Neural progenitor cell (in vitro differentiated cells): ENCODE results near the gene SHISAL1. TPM values are rescaled to one million over a fixed set of nuclear protein-coding genes. Genes with fewer than 3 reads are reported as not detected.

Experiments used
- DNase-seq: peaks from one replicate; pipeline ENCODE4 v3.0.0-alpha.2; 2016; ENCODE audit warnings: low spot score
- H2AFZ ChIP-seq: fragments of 200-600 bp; sonication (generic); replicated peaks from 2 replicates; pipeline ENCODE4 v1.6.1; 2016; ENCODE audit warnings: antibody characterized with exemption
- H3F3A ChIP-seq: fragments of 200-600 bp; sonication (generic); 2 replicates; pipeline ENCODE4 v1.6.1; 2016; ENCODE audit warnings: antibody characterized with exemption, low read depth
- H3K27ac ChIP-seq: fragments of 200-600 bp; sonication (generic); 2 replicates; pipeline ENCODE4 v1.5.1; 2016; ENCODE audit warnings: mild to moderate bottlenecking
- H3K27me3 ChIP-seq: fragments of 200-600 bp; sonication (generic); 2 replicates; pipeline ENCODE4 v1.6.1; 2016; ENCODE audit warnings: mild to moderate bottlenecking, moderate library complexity
- H3K36me3 ChIP-seq: fragments of 200-600 bp; sonication (generic); 2 replicates; pipeline ENCODE4 v1.5.1; 2016
- H3K4me1 ChIP-seq: fragments of 200-600 bp; sonication (generic); 2 replicates; pipeline ENCODE4 v1.6.1; 2016; ENCODE audit warnings: mixed run types
- H3K4me2 ChIP-seq: fragments of 200-600 bp; sonication (generic); 2 replicates; pipeline ENCODE4 v1.6.1; 2016
- H3K4me3 ChIP-seq: fragments of 200-600 bp; sonication (generic); 2 replicates; pipeline ENCODE4 v1.5.1; 2016
- H3K79me2 ChIP-seq: fragments of 200-600 bp; sonication (generic); 2 replicates; pipeline ENCODE4 v1.6.1; 2016; ENCODE audit warnings: low read depth
- H3K9ac ChIP-seq: fragments of 200-600 bp; sonication (generic); 2 replicates; pipeline ENCODE4 v1.6.1; 2016
- H3K9me3 ChIP-seq: fragments of 200-600 bp; sonication (generic); 2 replicates; pipeline ENCODE4 v1.5.1; 2016; ENCODE audit warnings: low read depth
- H4K20me1 ChIP-seq: fragments of 200-600 bp; sonication (generic); 2 replicates; pipeline ENCODE4 v1.6.1; 2016; ENCODE audit warnings: low read depth
- H3K27ac Mint-ChIP-seq: 3 replicates; pipeline ENCODE4 v1.8.0; 2021; ENCODE audit warnings: mixed read lengths
- H3K27me3 Mint-ChIP-seq: 2 replicates; pipeline ENCODE4 v1.8.0; 2022; ENCODE audit warnings: low read depth, mild to moderate bottlenecking, inconsistent platforms, moderate library complexity, mixed read lengths; ENCODE audit not compliant: insufficient read depth
- H3K36me3 Mint-ChIP-seq: 3 replicates; pipeline ENCODE4 v1.8.0; 2021; ENCODE audit warnings: mixed read lengths
- H3K4me1 Mint-ChIP-seq: 3 replicates; pipeline ENCODE4 v1.8.0; 2021; ENCODE audit warnings: mixed read lengths
- H3K4me3 Mint-ChIP-seq: 3 replicates; pipeline ENCODE4 v1.8.0; 2021; ENCODE audit warnings: mild to moderate bottlenecking, moderate library complexity, mixed read lengths
- H3K9me3 Mint-ChIP-seq: 3 replicates; pipeline ENCODE4 v1.8.0; 2020; ENCODE audit warnings: mixed read lengths
- EZH2 ChIP-seq: fragments of 200-600 bp; sonication (generic); IDR thresholded peaks from 2 replicates; pipeline ENCODE4 v1.6.1; 2017; ENCODE audit warnings: antibody characterized with exemption, mild to moderate bottlenecking, moderate library complexity
- EZH2phosphoT487 ChIP-seq: fragments of 200-600 bp; sonication (generic); IDR thresholded peaks from 2 replicates; pipeline ENCODE4 v1.6.1; 2017; ENCODE audit warnings: antibody characterized with exemption
- total RNA-seq: library from RNA; depleted of rRNA; stranded (reverse); fragments of >200 nt; gene quantifications from 2 replicates; pipeline ENCODE4 v1.2.3, GENCODE V29; 2015; ENCODE audit warnings: low replicate concordance
- TF ChIP-seq, protein P1 (sequence below): fragments of 200-600 bp; sonication (generic); IDR thresholded peaks from 2 replicates; pipeline ENCODE4 v1.5.1; 2017; ENCODE audit warnings: antibody characterized with exemption, mild to moderate bottlenecking

SHISAL1 gene
- total RNA-seq, 1 donor from 2014 or later: 4.4 TPM

DNA sequence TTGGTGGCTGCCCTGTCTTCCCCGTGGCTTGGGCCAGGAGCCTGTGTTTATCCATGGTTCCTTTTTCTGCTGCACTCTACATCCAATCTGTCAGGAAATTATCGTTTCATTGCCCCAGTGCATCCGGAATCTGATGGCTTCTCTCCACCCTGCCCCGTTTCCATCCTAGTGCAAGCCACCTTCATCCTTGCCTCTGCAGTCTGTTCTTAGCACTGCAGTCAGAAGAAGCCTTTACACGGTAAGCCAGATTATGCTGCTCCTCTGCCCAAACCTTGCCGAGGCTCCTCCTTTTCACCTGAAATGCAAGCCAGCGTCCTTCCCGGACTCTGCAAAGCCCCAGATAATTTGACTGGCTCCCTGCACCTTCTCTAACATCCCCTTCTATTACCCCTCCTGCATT lies 86.9 kb downstream of the SHISAL1 start:
- H3K27ac Mint-ChIP-seq: no peak overlapping the region
- H3K36me3 Mint-ChIP-seq: no peaks in the 10 kb centered on the region
- Histone ChIP-seq H3K79me2 (no peaks in the 10 kb centered on the region), H3K27me3 (no peaks in the 10 kb centered on the region), H3K9ac (no peak overlapping the region), H3K4me2 (no peak overlapping the region), H2AFZ (no peak overlapping the region), H3K4me1 (no peaks in the 10 kb centered on the region), H4K20me1 (no peaks in the 10 kb centered on the region), H3F3A (no peaks in the 10 kb centered on the region), H3K36me3 (no peaks in the 10 kb centered on the region), H3K9me3 (no peaks in the 10 kb centered on the region), H3K4me3 (no peak overlapping the region), H3K27ac (no peak overlapping the region)
- H3K9me3 Mint-ChIP-seq: peaks cover 12% of the 10 kb centered on the region
- no peak for TF ChIP-seq EZH2
- TF ChIP-seq EZH2phosphoT487: no peak
- TF ChIP-seq, protein P1, sequence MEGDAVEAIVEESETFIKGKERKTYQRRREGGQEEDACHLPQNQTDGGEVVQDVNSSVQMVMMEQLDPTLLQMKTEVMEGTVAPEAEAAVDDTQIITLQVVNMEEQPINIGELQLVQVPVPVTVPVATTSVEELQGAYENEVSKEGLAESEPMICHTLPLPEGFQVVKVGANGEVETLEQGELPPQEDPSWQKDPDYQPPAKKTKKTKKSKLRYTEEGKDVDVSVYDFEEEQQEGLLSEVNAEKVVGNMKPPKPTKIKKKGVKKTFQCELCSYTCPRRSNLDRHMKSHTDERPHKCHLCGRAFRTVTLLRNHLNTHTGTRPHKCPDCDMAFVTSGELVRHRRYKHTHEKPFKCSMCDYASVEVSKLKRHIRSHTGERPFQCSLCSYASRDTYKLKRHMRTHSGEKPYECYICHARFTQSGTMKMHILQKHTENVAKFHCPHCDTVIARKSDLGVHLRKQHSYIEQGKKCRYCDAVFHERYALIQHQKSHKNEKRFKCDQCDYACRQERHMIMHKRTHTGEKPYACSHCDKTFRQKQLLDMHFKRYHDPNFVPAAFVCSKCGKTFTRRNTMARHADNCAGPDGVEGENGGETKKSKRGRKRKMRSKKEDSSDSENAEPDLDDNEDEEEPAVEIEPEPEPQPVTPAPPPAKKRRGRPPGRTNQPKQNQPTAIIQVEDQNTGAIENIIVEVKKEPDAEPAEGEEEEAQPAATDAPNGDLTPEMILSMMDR: no peak
- H3K4me3 Mint-ChIP-seq: no peak overlapping the region
- peaks cover 4% of the 10 kb centered on the region for H3K27me3 Mint-ChIP-seq
- peaks cover 5% of the 10 kb centered on the region for H3K4me1 Mint-ChIP-seq
- DNase-seq: no peak

DNA sequence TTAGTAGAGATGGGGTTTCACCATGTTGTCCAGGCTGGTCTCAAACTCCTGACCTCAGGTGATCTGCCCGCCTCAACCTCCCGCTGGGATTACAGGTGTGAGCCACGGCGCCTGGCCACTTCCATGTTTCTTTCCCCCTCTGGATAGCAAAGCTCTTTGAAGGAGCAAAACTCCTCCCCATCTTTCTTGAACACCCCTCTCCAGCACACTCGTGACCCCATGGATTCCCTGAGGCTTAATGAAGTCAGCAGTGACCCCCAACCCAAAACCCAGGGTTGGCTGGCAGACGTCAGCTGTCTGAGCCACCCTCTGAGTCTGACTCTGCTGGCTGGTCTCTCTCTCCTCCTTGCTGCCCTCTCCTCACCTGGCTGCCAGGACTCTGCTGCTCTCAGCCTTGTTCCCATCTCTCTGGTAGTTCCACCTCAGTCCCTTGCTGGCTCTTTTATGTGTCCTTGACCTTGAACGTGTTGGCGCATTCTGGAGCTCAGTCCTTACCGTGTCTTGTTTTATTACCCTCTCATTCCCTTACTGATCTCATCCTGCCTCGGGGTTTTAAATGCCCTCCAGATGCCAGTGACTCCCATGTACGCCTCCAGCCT lies 87.6 kb downstream of the SHISAL1 start:
- H3K4me3 Mint-ChIP-seq: no peak overlapping the region
- peaks cover 4% of the 10 kb centered on the region for H3K27me3 Mint-ChIP-seq
- no peaks in the 10 kb centered on the region for H3K79me2 ChIP-seq
- TF ChIP-seq EZH2phosphoT487 (no peak), EZH2 (no peak)
- TF ChIP-seq, protein P1: no peak
- no peak overlapping the region for H2AFZ ChIP-seq
- H4K20me1 ChIP-seq: no peaks in the 10 kb centered on the region
- no peak for DNase-seq
- H3K4me1 ChIP-seq: no peaks in the 10 kb centered on the region
- H3K4me2 ChIP-seq: no peak overlapping the region
- no peaks in the 10 kb centered on the region for H3K36me3 ChIP-seq
- H3K9me3 ChIP-seq: no peaks in the 10 kb centered on the region
- peaks cover 5% of the 10 kb centered on the region for H3K4me1 Mint-ChIP-seq
- H3K9me3 Mint-ChIP-seq: peaks cover 12% of the 10 kb centered on the region
- no peak overlapping the region for H3K4me3 ChIP-seq
- H3K27ac Mint-ChIP-seq: no peak overlapping the region
- H3K27me3 ChIP-seq: no peaks in the 10 kb centered on the region
- H3F3A ChIP-seq: no peaks in the 10 kb centered on the region
- H3K27ac ChIP-seq: no peak overlapping the region
- no peaks in the 10 kb centered on the region for H3K36me3 Mint-ChIP-seq
- H3K9ac ChIP-seq: no peak overlapping the region

DNA sequence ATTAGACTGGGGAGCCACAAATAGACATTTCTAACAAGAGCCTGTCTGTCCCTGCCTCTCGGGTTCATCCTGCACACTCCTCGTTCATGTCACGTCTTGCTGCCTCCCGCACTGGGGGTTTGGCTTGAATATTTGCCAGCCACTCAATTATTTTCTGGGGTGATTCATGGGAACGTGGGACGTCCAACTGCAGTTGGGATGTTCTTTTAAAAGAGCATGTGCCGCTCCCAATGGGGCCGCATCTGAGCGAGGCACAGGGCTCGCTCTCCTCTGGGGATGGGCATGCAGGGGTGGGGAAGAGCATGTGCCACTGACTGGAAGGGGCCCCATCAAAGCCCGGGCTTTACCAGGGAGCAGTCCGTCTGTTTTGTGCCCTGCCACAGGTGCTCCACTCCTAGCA lies 88.6 kb downstream of the SHISAL1 start:
- H3K27ac ChIP-seq: no peak overlapping the region
- Mint-ChIP-seq H3K4me1 (peaks cover 5% of the 10 kb centered on the region), H3K27me3 (peaks cover 4% of the 10 kb centered on the region), H3K4me3 (no peak overlapping the region), H3K27ac (no peak overlapping the region), H3K36me3 (no peaks in the 10 kb centered on the region), H3K9me3 (peaks cover 12% of the 10 kb centered on the region)
- H3F3A ChIP-seq: no peaks in the 10 kb centered on the region
- H3K27me3 ChIP-seq: no peaks in the 10 kb centered on the region
- no peaks in the 10 kb centered on the region for H3K9me3 ChIP-seq
- no peaks in the 10 kb centered on the region for H3K36me3 ChIP-seq
- DNase-seq: no peak
- no peak overlapping the region for H2AFZ ChIP-seq
- H4K20me1 ChIP-seq: no peaks in the 10 kb centered on the region
- no peak overlapping the region for H3K9ac ChIP-seq
- H3K4me3 ChIP-seq: no peak overlapping the region
- TF ChIP-seq, protein P1: no peak
- TF ChIP-seq EZH2 (no peak), EZH2phosphoT487 (no peak)
- H3K4me2 ChIP-seq: no peak overlapping the region
- H3K79me2 ChIP-seq: no peaks in the 10 kb centered on the region
- no peaks in the 10 kb centered on the region for H3K4me1 ChIP-seq
